ACC112 (cell line): ENCODE data around the gene ZNF407.

Source experiments
- H2AFZ ChIP-seq: fragments of 200-600 bp; sonication (generic); one replicate; pipeline ENCODE4 v1.6.0; 2017; ENCODE audit warnings: antibody characterized with exemption, low read length; ENCODE audit not compliant: unreplicated experiment
- H3K27ac ChIP-seq: fragments of 200-600 bp; sonication (generic); 2 replicates; pipeline ENCODE4 v1.5.1; 2014; ENCODE audit warnings: low read depth, mild to moderate bottlenecking, antibody characterized with exemption, low read length, moderate library complexity
- H3K27me3 ChIP-seq: fragments of 200-600 bp; sonication (generic); 2 replicates; pipeline ENCODE4 v1.6.1; 2014; ENCODE audit warnings: mild to moderate bottlenecking, antibody characterized with exemption, low read length, moderate library complexity, mixed read lengths; ENCODE audit not compliant: insufficient read depth
- H3K36me3 ChIP-seq: fragments of 200-600 bp; sonication (generic); 2 replicates; pipeline ENCODE4 v1.6.1; 2016; ENCODE audit warnings: mild to moderate bottlenecking, antibody characterized with exemption, low read length, moderate library complexity, mixed read lengths; ENCODE audit not compliant: insufficient read depth
- H3K4me1 ChIP-seq: fragments of 200-600 bp; sonication (generic); one replicate; pipeline ENCODE4 v1.6.1; 2016; ENCODE audit warnings: low read length, mixed read lengths; ENCODE audit not compliant: insufficient read depth, unreplicated experiment, control insufficient read depth
- H3K4me3 ChIP-seq: fragments of 200-600 bp; sonication (generic); 2 replicates; pipeline ENCODE4 v1.5.1; 2014; ENCODE audit warnings: mild to moderate bottlenecking, low read depth, low read length
- H3K79me2 ChIP-seq: fragments of 200-600 bp; sonication (generic); one replicate; pipeline ENCODE4 v1.6.0; 2016; ENCODE audit warnings: low read length; ENCODE audit not compliant: control insufficient read depth, unreplicated experiment, insufficient read depth

The ZNF407 gene

DNA sequence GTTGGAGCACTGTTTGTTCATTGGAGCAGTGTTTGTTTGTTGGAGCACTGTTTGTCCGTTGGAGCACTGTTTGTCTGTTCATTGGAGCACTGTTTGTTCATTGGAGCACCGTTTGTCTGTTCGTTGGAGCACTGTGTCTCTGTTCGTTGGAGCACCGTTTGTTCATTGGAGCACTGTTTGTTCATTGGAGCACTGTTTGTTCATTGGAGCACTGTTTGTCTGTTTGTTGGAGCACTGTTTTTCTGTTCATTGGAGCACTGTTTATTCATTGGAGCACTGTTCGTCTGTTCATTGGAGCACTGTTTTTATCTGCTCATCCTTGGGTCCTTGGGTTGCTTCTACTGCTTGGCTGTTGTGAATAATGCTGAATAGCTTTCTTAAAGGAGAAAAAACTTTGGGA is 74.7 kb downstream of the ZNF407 start:
- Histone ChIP-seq H2AFZ (no peak overlapping the region), H3K79me2 (no peaks in the 10 kb centered on the region), H3K27ac (no peak overlapping the region), H3K36me3 (peaks cover 6% of the 10 kb centered on the region), H3K4me1 (no peaks in the 10 kb centered on the region), H3K4me3 (no peak overlapping the region), H3K27me3 (no peaks in the 10 kb centered on the region)

DNA sequence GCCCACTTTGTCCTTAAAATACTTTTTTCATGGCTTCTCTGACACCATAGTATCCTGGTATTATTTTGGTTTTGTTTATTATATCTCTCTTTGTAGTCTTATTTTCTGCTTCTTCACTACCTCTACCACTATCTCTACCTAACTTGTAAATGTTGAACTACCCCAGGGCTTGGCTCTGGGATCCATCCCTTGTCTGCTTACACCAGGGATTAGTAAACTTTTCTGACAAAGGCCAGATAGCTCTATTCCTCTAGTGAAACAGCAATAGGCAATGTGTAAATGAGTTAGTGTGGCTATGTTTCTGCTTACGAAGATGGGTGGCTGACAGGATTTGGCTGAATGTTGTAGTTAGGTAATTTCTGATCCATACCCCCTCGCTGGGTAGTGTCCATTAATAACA is 76.8 kb downstream of the ZNF407 start:
- Histone ChIP-seq H3K79me2 (no peaks in the 10 kb centered on the region), H3K4me3 (no peak overlapping the region), H3K4me1 (no peaks in the 10 kb centered on the region), H2AFZ (no peak overlapping the region), H3K27ac (no peak overlapping the region), H3K36me3 (peaks cover 16% of the 10 kb centered on the region), H3K27me3 (no peaks in the 10 kb centered on the region)

GRCh38 chr18:74679006-74679678 is 81.5 kb downstream of the ZNF407 start:
- Histone ChIP-seq H3K4me1 (peaks cover 10% of the 10 kb centered on the region), H3K27me3 (no peaks in the 10 kb centered on the region), H3K79me2 (no peaks in the 10 kb centered on the region), H3K27ac (no peak overlapping the region), H3K4me3 (no peak overlapping the region), H3K36me3 (peaks cover 22% of the 10 kb centered on the region), H2AFZ (no peak overlapping the region)

DNA sequence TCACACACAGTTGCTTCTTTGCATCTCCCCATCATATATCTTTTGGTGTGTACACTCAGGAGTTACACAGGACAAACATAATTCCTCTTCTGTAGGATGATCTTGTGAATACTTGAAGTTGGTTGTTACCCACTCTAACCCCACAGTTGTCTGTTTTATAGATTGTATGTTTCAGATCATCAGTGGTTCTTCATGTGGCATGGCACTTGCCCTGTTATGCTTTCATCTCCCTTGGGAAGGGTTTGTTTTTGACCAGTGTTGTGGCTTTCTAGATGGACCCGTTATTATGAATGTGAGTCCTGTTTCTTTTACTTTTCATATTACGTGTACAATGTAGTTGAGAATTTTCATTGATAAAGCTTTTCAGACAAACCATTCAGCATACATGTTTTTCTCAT is 82.0 kb downstream of the ZNF407 start:
- no peak overlapping the region for H2AFZ ChIP-seq
- no peak overlapping the region for H3K4me3 ChIP-seq
- peaks cover 22% of the 10 kb centered on the region for H3K36me3 ChIP-seq
- H3K4me1 ChIP-seq, result peaks cover 10% of the 10 kb centered on the region
- no peak overlapping the region for H3K27ac ChIP-seq
- no peaks in the 10 kb centered on the region for H3K27me3 ChIP-seq
- no peaks in the 10 kb centered on the region for H3K79me2 ChIP-seq

- H3K27ac ChIP-seq, result no peak overlapping the region
Measured at GRCh38 chr18:74682141-74682990, 84.7 kb downstream of the ZNF407 start.

GRCh38 chr18:74682991-74683297 is 85.3 kb downstream of the ZNF407 start:
- no peak overlapping the region for H3K4me3 ChIP-seq
- no peaks in the 10 kb centered on the region for H3K27me3 ChIP-seq
- no peak overlapping the region for H3K27ac ChIP-seq
- H3K36me3 ChIP-seq, result peaks cover 10% of the 10 kb centered on the region; the same call in 1 of the 2 replicates
- H2AFZ ChIP-seq, result no peak overlapping the region
- no peaks in the 10 kb centered on the region for H3K79me2 ChIP-seq
- H3K4me1 ChIP-seq, result peaks cover 10% of the 10 kb centered on the region

More at GRCh38 chr18:74682141-74682990, 84.7 kb downstream of the ZNF407 start:
- H3K36me3 ChIP-seq, result peaks cover 16% of the 10 kb centered on the region; the same call in 1 of the 2 replicates
- no peak overlapping the region for H3K4me3 ChIP-seq
- peaks cover 10% of the 10 kb centered on the region for H3K4me1 ChIP-seq
- no peaks in the 10 kb centered on the region for H3K27me3 ChIP-seq
- no peak overlapping the region for H2AFZ ChIP-seq
- no peaks in the 10 kb centered on the region for H3K79me2 ChIP-seq

DNA sequence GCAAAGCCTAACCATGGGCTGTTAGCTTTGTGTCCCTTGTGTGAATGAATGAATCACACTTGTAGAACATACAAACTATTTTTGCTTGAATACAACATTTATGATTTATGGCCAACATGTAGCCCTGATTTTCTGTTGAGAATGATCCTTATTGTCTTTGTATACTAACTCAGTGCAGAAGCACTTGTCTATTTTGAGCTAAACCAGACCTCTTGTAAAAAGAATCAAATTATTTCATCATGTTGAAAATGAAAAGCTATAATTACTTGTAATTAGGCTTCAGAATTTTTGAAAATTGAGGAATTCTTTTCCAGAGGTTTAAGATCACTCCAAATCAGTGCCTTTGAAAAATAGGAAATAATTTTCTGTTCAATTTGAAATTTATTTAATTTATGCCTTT is 85.9 kb downstream of the ZNF407 start:
- no peak overlapping the region for H3K27ac ChIP-seq
- H3K4me1 ChIP-seq, result peaks cover 10% of the 10 kb centered on the region
- no peaks in the 10 kb centered on the region for H3K79me2 ChIP-seq
- H3K36me3 ChIP-seq, result peaks cover 9% of the 10 kb centered on the region; the same call in 1 of the 2 replicates
- H2AFZ ChIP-seq, result no peak overlapping the region
- H3K4me3 ChIP-seq, result no peak overlapping the region
- no peaks in the 10 kb centered on the region for H3K27me3 ChIP-seq

DNA sequence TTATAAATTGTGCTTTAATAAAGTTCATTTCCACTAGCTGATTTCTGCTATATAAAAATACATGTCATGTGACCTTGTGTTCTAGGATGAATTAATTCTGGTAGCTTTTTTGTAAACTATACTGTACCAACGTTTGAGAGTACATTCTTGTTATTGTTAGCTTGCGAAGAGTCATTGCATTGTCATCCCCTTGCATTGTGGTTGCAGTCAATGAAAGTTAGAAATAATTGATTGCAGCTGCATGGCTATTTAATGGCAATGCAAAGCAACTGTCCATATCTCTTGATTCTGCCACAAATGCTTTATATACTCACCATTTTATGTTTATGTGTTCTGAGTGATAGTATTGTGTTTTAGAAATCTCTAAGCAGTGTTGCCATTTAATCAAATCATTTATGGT is 91.6 kb downstream of the ZNF407 start:
- Histone ChIP-seq H3K4me1 (peaks cover 11% of the 10 kb centered on the region), H3K27me3 (no peaks in the 10 kb centered on the region), H3K36me3 (no peaks in the 10 kb centered on the region), H3K4me3 (no peak overlapping the region; the same call in 1 of the 2 replicates), H2AFZ (no peak overlapping the region), H3K27ac (peak overlapping the region; percentile 42), H3K79me2 (no peaks in the 10 kb centered on the region)

- H3K27me3 ChIP-seq, result no peaks in the 10 kb centered on the region
- H2AFZ ChIP-seq, result no peak overlapping the region
- H3K4me3 ChIP-seq, result no peak overlapping the region
- H3K4me1 ChIP-seq, result peaks cover 11% of the 10 kb centered on the region
- no peaks in the 10 kb centered on the region for H3K36me3 ChIP-seq
- H3K79me2 ChIP-seq, result no peaks in the 10 kb centered on the region
- H3K27ac ChIP-seq, result no peak overlapping the region
Measured at GRCh38 chr18:74692367-74693013, 94.8 kb downstream of the ZNF407 start.

- Histone ChIP-seq H2AFZ (no peak overlapping the region), H3K27me3 (no peaks in the 10 kb centered on the region), H3K4me1 (peaks cover 5% of the 10 kb centered on the region), H3K36me3 (no peaks in the 10 kb centered on the region), H3K79me2 (no peaks in the 10 kb centered on the region), H3K4me3 (no peak overlapping the region), H3K27ac (no peak overlapping the region)
Measured at GRCh38 chr18:74694436-74694835, 96.8 kb downstream of the ZNF407 start.
